ENCODE data around the gene CTNNBIP1.

The CTNNBIP1 gene

DNA sequence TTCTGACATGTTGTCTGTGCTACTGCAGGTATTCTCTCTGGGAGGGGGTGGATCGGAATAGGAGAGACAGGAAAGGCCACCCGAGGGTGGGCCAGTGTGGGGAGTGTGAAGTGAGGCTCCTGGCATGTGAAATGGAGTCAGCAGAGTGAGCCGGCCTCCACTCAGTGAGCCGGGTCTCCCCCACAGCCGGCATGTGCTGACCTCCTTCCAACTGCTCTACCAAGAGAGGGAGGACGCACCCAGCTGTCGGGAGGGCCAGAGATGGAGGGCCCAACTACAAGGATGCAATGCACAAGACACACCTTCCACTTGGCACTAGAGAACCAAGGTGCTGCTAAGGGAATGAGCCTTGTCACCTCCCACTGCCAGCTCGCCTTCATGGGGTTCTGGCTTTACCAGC, 58.1 kb downstream of the CTNNBIP1 start:
- no peak for DNase-seq

DNA sequence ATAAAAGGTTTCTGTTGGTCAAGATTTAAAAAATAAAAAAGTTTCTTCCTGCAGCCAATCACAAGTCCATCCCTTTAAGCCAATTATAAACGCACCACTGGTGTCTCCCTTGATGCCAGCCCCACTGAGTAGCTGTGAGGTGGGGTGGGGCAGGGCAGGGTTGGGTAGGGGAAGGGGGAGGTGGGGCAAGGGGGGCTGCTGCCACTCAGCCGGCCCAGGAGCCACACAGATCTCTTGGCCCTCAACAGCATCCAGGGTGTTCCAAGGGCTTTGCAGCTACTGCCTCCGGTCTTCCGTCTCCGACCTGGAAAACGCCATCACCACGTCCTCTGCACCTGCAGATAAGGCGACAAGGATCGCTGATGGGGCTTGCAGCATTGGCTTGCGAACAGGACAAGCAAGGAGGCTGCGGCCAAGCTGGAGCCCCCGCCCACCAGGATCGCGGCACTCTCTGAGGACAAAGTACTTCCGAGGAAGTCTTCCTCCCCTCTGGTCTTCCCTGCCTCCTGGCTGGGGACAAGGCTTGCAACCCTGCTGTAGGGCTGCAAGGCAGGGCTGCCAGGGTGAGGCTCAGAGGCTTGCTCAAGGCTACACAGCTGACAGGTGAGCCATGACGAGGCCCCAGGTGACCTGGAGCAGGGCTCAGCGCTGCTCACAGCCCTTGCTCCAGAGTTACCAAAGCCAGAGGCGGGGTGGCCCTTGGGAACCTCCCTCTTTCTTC, 59.5 kb downstream of the CTNNBIP1 start:
- no peak for DNase-seq

DNA sequence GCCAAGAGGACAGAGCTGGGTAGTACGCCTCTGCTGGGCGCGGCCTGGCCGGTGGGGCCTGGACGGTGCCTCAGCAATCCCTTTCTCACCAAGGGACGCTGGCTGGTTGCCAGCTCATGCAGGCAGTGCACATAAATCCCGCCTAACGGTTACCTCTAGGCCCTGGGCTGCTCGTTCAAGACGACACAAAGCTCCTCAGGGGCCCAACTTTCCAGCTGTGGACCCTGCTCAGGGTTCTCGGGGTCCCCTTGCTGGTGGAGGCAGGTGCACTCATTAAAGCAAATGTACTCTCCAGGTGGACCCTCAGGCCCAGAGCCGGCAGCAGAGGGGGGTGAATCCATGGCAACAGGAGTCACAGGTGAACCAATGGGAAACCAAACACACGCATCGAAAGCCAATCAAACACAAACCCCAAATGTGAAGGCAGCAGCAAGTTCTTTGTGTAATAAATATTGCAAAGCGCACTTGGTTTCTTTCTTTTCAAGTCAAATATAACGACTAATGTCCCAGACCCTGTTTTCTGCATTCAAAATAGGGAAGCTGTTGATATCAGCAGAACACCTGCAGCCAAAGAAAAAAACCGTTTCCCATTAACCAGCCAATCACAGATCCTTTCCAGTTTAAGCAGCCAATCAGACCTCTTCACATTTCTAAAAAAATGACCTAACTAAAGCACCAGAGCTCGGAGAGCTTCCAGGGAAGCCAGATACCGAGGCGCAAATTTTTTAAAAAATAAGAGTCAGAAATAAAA, 60.2 kb downstream of the CTNNBIP1 start:
- DNase-seq: no peak

DNA sequence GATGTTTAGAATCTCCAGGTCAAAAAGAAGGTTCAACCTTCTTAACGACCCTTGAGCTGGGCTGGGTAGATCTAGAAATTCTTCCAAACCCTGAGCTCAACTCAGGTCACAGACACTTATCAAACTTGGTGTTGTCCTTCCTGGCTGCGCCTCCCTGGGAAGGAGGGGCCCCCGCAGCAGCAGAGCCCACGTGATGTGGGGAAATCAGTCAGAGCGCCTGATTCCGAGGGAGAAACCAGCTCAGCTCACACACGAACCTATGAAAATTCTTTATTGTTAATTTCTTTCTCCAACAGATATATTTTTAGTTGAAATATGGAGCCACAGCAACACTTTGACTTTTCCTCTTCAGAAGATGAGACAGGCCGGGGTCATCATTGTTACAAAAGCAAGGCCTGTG, 62.0 kb downstream of the CTNNBIP1 start:
- no peak for DNase-seq

DNA sequence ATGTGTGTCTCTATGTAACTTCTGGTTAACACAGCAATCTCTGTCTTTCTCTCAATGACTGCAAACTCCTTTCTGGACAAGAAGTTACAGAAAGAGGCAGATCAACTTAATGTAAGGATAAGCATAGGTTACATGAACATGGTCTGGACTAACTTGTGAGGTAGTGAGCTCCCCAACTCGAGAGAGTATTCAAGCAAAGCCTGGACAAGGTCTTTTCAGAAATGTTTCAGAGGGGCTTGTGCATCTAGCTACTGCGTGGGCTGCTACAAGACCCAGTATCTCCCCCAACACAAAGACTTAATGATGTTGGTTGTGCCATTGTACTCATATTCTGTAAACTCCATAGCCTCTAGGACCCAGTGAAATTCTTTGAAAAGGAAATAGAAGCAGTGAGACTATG, 62.8 kb downstream of the CTNNBIP1 start:
- no peak for DNase-seq

DNA sequence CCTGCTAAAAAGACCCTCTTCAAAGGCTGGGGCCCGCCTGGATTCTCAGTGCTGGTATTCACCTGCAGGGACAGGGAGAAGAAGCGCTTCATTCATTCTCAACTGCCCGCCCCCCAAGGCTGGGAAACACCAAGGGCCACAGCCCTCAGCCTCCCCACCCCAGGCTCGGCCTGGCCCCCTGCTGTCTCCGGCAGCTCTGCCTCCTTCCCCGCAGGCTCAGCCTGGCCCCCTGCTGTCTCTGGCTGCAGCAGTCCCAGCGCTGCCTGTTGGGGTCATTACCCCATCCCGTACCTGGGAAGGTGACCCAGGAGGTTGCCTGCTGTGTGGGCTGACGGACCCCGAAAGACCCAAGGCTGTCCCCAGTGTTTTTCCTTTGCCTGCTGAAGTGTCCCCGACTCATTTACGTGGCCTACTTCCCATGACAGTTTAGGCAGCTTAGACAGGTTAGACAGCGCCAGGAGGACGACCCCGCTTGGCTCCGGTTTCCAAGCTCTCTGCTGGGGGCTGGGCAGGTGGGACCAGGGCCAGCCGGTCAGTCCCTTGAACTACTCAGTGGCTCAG, 63.4 kb downstream of the CTNNBIP1 start:
- DNase-seq: no peak

DNA sequence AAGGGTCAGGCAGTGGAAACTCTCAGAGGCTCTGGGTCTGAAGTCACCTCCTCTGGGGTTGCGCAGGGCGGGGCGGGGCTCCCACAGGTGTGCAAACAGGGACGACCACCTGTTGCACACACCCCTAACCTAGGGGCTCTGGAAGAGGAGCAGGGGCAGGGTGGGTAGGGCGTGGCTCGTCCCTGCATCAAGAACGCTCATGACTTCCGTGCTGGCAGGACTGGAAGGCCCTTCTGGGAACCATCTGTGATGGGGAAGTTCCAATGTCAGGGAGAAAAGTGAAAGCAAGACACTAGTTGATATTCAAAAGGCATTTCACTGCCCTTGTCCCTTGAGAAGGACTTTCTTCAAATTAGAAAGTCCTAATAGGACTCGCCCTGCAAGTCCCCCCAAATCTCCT, 64.2 kb downstream of the CTNNBIP1 start:
- DNase-seq: no peak

DNA sequence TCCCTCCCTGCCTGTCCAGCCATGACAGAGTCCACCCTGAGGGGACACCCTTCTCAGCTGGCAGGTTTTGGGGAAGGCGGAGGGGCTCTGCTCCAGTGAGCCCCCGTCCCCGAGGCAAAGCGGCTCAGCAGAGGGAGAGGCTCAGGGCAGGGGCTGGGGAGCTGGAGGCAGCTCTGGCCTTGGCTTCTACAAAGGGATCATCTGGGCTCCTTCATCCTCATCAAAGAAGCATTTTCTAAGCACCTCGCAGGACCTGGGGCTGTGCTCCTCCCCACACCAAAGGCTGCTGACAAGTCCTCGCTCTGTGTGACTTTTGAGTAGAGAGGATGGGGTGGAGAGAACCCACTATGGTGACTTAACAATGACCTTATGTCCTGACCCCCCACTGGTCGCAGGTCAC, 65.3 kb downstream of the CTNNBIP1 start:
- no peak for DNase-seq

DNA sequence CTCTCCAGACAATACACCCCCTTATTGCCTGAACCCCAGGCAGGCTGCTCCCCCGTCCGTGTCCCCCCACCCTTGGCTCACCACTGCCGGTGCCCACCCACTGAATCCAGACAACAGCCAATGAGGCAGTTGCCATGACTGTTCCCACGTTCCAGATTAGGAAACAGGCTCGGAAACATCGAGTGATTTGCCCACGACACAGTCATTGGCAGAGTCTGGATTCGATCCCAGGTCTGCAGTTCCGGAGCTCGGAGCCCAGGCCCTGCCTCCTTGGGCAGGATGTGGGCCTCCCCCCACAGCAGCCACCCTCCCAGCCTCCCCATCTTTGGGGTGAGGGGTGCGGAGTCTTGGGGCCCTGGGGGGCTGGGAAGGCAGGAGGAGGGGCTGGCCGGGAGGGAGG, 66.0 kb downstream of the CTNNBIP1 start:
- no peak for DNase-seq

DNA sequence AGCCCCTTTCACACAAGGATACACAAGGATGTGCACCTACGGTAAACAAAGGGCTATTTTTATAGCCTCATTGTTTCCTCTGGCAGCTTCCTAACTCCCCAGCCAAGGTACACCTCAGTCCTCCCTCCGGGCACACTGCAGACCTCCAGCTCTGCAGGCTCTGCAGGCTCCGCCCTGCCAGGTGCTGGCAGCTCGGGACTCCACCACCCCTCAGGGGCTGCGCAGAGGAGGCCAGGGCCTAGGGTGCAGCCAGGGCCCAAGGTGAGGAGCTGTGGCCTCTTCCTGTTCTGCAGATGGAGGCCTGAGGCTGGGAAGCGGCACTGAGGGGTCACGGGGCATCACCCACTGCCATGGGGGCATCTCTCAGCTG, 66.5 kb downstream of the CTNNBIP1 start:
- peak; percentile 25 for DNase-seq

DNA sequence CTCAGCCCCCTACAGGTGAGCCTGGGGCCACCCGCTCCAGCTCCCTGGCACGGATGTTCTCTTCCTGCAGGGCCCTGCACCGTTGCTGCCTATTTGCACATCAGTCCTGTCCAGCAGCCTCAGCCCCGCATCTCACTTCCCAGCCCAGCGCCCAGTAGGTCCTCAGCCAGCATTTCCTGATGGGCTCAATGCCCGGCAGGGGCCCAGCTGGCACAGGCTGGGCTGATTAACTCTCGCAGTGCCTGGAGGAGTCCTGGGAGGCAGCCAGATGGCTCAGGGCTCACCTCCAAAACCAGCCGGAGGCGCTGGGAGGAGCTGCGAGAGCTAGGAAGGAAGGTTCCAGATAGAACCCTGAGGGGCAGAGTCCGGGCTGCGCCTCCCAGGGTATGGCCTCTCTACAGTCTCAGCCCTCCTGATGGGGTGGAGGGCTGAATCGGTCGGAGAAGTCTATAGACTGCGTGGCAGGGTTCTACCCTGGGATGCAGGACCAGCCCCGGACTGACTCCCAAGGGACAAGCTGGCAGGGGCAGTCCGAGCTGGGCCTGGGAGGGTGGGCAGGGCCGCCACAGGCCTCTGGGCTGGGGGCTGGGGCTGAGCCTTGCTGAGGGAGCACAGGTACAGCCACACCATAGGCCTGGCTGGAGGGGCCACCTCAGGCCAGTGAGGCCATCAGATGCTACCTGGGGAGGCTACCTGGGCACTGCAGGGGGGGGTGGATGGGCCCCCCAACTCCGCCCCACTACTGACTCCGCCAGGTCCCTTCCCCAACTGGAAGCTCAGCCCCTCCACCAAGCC, 67.1 kb downstream of the CTNNBIP1 start:
- DNase-seq: no peak

DNA sequence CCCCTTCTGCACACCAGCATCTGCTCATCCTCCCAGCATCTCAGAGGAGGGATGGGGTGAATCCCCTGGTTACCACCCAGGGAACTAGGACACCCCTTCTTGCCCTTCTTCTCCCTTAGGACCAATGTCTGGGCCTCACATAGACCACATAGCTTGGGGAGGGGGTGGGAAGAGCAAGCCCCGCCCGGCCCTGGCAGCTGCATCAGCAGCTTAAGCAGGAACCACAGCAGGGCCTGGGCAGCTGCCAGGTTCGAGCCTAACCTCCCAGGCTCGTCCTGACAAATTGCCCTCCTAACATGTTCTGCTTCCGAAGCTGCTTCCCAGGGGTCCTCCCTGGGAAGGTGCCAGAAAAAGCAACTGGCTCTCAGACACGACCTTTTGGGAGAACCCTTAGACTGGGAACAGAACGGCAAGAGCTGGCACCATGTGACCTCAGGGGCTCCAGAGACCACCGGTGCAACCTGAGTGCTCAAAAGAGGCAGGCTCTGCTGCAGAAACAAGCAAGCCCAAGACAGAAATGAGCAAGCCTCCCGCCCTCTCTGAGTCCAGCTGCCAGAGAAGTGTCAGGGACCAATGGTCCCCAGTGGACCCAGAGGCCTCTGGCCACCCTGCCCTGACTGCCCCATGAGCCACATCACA, 67.9 kb downstream of the CTNNBIP1 start:
- no peak for DNase-seq

DNA sequence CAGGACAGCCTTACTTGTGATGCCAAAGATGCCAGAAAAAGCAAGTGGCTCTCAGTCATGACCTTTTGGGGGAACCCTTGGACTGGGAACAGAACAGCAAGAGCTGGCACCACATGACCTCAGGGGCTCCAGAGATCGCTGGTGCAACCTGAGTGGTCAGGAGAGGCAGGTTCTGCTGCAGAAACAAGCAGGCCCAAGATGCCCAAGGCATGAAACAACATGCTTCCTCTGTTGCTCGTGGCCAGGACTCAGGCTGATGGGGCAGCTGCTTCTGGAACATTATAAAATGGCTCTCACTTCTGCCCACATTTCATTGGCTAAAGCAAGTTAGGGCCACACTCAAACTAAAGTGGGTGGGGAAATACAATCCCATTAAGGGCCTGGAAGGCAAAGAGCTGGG, 68.6 kb downstream of the CTNNBIP1 start:
- DNase-seq: no peak

DNA sequence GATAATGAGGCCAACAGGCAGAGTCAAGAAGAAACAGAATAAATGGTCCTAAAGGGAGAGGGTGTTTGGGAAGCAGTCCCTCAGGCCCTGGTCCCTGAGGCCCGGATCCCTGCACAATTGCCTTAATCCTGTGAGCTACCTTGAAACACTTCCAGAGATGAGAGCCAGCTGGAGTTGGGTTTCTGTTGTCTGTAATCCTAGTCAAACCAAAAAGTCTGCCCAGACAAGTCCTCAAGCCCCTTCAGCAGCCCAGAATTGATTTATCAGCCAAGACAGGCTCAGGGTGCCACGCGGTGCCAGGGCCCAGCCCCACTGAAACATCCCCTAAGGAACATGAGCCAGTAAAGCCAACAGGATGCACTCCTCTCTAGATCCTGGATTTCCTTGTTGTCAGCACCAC, 69.9 kb downstream of the CTNNBIP1 start:
- no peak for DNase-seq

DNA sequence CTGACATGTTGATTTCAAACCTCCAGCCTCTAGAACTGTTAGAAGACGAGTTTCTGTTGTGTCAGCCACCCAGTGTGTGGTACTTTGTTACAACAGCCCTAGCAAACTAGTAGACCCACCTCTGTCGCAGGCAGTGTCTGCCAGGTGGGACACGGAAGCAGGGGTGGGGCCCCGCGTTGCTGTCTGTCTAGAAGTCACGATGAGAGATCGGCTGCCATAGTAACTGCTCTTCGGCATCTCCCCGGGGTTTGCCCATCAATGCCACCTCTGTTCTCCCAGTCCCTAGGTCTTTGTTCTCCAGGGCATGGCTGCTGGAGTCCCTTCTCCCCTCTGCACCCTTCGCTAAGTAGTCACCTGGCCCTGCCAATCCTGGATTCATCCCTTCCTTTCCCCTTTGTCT, 71.1 kb downstream of the CTNNBIP1 start:
- DNase-seq: no peak

DNA sequence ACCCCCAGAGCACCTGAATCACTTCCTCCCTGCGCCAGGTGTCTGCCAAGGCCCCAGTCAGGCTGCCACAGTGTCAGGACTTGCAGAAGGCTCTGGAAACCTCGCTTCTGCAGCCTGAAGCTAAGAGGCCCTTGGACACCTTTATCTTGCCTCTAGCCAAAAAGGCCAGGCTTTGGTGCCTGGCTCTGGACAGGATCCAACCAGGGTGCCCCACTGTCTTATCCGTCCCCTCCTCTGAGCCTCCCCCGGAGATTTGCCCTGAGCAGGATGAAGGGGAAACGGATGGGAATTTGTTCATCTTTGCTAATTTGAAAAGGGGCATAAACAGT, 73.5 kb downstream of the CTNNBIP1 start:
- DNase-seq: no peak

DNA sequence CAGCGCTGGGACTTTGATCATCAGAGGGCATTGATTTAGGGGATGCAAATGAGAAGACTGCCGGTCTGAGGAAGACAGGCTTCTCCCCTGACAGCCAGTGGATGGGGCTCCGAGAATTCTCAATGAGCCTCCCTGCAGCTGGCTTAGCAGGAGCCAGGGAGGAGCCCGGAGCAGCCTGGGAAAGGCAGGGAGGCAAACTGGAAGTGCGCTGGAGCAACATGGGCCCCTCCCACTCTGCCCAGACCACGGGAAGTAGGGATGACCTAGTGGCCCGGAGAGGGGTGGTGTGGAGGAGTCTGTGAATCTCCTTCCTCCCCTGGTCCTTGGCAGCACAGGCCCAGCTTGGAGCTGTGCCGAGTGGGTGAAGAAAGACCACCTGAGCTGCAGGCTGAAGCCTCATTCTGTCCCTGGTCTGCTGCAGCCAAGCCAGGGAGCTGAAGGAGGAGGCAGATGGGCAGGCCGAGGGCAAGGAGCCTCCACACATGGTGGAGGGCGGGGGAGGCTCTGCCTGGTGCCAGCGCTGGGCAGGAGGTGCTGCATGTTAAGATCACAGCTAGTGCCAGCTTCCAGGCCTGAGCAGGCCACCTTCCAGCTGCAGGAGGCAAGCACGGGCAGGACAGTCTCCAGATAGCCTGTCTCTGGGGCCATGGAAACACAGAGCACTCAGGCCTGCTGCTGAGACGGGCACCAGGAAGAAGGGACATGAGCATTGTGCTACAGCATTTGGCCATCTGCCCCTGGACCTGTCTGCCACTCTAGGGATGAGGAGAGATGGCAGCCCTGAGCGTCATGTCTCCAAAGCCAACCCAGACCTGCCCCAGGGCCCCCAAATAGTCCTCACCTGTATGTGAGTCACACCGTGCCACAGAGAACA, 74.1 kb downstream of the CTNNBIP1 start:
- no peak for DNase-seq

DNA sequence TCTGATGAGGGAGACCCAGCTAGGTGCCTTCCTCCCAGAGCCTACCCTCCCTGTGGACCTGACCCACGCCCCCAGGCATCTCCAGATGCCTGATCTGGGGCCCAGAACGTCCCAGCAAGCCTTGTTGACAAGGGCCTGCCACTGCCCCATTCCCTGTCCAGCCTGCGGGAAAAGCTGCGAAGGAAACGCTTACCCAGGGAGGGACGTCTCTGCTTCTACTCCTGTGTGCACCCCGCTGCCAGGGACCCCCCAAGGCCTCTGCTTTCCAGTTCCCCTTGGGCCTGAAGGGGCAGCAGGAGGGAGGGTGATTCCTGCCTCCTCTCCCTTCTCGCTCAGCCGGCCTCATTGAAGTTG, 74.7 kb downstream of the CTNNBIP1 start:
- DNase-seq: no peak

DNA sequence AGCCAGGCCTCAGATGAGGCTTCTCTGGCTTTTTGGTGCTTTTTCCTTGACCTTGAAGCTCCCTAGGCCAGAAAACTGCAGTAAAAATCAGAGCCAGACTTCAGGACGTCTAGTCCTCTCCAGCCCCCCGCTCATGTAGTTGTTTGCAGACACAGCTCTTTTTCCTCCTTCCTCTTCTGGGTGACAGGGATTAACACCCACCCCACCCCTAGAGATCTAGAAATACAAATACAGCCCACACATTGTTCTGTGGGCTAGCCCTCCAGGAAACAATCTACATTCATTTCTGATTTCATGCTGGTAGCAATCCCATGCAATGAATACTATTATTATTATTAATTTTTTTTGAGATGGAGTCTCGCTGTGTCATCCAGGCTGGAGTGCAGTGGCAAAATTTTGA, 76.4 kb downstream of the CTNNBIP1 start:
- DNase-seq: no peak

DNA sequence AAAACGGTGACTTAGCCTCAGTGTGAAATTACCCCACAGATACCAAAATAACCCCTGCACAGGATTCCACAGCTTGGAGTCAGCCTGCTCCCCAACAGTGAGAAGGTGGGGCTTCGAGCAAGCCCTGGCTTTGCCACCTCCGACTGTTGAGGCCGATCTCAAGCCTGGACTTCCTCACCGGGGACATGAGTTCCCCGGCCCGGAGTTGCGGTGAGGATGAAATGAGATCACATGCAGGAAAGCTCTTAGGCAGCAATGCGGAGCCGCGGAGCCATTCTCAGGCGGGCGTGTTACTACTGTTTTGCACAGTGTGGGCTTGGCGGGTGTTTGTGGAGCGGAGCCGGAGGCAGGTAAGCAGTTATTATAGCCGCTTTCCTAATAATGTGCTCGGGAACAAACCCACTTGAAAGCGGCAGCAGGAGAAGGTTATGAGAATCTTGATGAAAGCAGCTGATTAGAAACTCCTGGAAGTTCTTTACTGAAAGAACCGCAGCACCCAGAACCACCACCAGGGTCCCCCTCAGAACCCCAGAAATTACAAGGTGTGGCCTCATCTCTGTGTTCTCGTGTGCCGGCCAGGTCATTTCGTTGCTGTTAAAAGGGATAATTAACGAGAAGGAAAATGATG, 82.4 kb downstream of the CTNNBIP1 start:
- DNase-seq: no peak

DNA sequence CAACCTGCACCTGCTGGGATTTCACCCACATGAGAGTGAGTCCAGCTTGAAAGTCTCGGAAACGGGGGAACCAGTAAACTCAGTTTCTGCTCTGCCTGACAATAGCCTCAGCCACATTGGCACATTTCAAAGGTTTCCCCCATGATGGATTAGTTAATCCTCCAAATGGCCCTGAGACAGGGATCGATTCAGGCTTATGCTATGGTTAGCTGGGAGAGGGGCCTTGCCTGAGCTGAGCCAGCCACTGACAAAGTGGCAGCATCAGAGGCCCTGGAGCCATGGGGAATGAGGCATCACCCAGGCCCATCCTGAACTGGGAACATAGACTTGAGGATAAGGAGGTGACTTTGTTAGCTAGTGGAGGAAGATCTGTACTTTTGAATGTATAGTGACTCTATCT, 83.5 kb downstream of the CTNNBIP1 start:
- no peak for DNase-seq

DNA sequence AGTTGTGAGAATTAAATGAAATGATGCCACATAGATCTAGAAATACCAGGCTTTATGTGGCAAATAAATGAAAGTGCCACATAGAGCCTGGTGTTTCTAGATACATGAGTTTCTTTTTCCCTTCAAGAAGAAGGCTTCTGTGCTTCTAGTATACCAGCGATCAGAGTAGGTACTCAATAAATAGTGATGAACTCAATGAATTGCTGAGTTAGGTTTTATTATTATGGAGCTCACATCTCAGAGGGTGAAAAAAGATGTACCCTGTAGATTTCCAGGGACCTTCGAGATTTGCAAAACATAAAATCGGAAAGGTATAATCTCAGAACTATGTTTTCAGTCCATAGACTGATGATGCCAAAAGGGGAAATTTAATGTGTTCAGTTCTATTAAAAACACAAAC, 84.0 kb downstream of the CTNNBIP1 start:
- DNase-seq: no peak

All from NCI-H774 (cell line).